Duodenal mucosa (tissue), 2 donors: Measurements from ENCODE around the gene PTPRC.

Source experiments
- H3K27ac ChIP-seq: one replicate; pipeline ENCODE4 v1.7.0; 2013; ENCODE audit warnings: low read depth, low read length
- H3K27me3 ChIP-seq, 2 donors: one replicate each; pipeline ENCODE4 v1.7.0; 2013; ENCODE audit warnings: low read length in 2 of 2, control low read depth in 1 of 2; ENCODE audit not compliant: insufficient read depth in 2 of 2, control insufficient read depth in 1 of 2
- H3K36me3 ChIP-seq, 2 donors: one replicate each; pipeline ENCODE4 v1.7.0; 2013; ENCODE audit warnings: low read length in 2 of 2, control low read depth in 1 of 2; ENCODE audit not compliant: insufficient read depth in 2 of 2, control insufficient read depth in 1 of 2
- H3K4me1 ChIP-seq, 2 donors: one replicate each; pipeline ENCODE4 v1.7.0; 2013; ENCODE audit warnings: low read length in 2 of 2, control low read depth in 1 of 2; ENCODE audit not compliant: insufficient read depth in 2 of 2, control insufficient read depth in 1 of 2
- H3K4me3 ChIP-seq, 2 donors: one replicate each; pipeline ENCODE4 v1.7.0; 2013; ENCODE audit warnings: low read length in 2 of 2, low read depth in 1 of 2
- H3K9ac ChIP-seq, 2 donors: one replicate each; pipeline ENCODE4 v1.7.0; 2013; ENCODE audit warnings: low read length in 2 of 2, low read depth in 1 of 2
- H3K9me3 ChIP-seq, 2 donors: one replicate each; pipeline ENCODE4 v1.7.0; 2013; ENCODE audit warnings: low read length in 2 of 2, control low read depth in 1 of 2; ENCODE audit not compliant: control insufficient read depth in 1 of 2

The PTPRC gene

DNA sequence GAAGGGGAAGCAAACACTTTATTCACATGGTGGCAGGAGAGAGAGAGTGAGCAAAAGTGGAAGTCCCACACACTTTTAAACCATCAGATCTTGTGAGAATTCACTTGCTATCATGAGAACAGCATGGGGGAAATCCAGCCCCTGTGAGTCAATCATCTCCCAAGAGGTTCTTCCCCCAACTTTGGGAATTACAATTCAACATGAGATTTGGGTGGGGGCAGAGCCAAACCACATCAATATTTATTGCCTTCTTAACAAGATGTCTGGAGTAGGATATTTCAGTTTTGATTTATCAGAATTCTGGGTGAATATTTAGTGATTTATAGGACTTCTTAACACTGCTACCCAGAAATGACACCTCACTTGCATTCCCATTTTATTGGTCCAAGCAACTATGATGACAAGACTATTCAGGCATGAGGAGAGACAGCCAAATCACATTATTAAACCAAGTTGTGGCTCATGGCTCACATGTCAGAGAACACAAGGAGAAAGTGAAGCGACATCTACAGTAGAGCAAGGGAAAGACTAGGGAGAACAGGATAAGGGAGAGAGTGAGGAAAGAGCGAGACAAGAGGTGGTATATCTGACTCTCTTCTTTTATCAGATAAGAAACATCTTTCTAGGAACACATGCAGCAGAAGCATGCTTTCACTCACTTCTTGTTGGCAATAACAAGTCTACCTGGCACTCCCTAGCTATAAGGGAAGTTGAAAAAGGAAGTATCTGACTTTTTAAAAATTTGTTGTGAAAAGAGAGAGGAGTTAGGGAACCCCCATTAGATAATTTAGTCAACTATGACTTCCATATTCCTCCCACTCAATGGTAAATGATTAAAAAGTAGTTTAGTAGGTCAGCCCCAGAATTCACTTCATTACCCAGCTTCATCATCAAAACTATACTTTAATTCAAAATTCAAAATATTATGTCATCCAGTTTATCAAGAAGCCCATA is 36.6 kb upstream of the PTPRC start:
- Histone ChIP-seq H3K4me1 (peaks cover 0 to 3% of the 10 kb centered on the region in 2 donors), H3K36me3 (no peaks in the 10 kb centered on the region), H3K9me3 (no peaks in the 10 kb centered on the region), H3K4me3 (no peak overlapping the region), H3K9ac (no peak overlapping the region), H3K27me3 (no peaks in the 10 kb centered on the region), H3K27ac (no peak overlapping the region)

DNA sequence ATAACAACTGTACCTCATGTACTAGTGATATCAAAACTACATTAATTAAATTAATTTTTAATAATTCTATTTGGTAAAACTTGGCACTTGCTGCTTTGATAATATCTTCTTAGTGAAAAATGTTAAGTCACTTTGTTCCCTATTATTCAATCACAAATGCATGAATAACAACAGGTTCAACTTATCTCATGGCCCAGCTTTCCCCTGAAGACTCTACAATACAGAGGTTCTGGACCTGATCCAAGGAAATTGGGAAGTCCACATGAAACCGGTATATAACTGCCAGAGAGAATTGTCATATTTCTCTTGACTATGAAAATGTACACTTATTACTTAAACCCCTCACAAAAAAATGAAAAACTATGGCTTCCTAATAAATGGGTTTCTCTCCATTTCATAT is 33.9 kb upstream of the PTPRC start:
- no peaks in the 10 kb centered on the region for H3K9me3 ChIP-seq
- H3K4me1 ChIP-seq, result no peaks in the 10 kb centered on the region
- H3K27ac ChIP-seq, result no peak overlapping the region
- no peak overlapping the region for H3K4me3 ChIP-seq
- H3K36me3 ChIP-seq, result no peaks in the 10 kb centered on the region
- no peaks in the 10 kb centered on the region for H3K27me3 ChIP-seq
- no peak overlapping the region for H3K9ac ChIP-seq

GRCh38 chr1:198605406-198605805 is 33.4 kb upstream of the PTPRC start:
- H3K36me3 ChIP-seq, result no peaks in the 10 kb centered on the region
- H3K4me3 ChIP-seq, result no peak overlapping the region
- H3K9ac ChIP-seq, result no peak overlapping the region
- no peaks in the 10 kb centered on the region for H3K27me3 ChIP-seq
- no peaks in the 10 kb centered on the region for H3K4me1 ChIP-seq
- no peak overlapping the region for H3K27ac ChIP-seq
- H3K9me3 ChIP-seq, result no peaks in the 10 kb centered on the region

DNA sequence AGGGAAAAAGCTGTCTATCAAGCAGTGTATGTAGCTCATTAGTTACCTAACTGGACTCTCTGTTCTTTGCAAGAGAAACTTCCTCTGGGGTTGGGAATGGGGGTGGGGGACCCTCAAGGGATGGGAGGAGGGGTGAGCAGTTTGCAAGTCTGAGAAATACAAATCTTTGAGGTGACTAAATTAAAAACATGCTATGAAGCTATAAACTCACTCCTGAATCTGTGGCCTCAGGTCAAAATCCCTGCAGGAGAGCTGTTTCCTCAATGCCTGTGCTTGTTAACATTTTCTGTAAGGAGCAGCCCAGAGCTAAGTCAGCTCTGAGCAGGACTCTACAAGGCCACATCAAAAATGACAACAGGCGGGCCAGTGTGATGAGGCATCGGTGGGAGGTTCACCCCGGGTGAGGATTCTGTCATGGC is 32.8 kb upstream of the PTPRC start:
- H3K9me3 ChIP-seq, result no peaks in the 10 kb centered on the region

GRCh38 chr1:198607714-198608113 is 31.1 kb upstream of the PTPRC start:
- H3K9me3 ChIP-seq, result no peaks in the 10 kb centered on the region
- H3K9ac ChIP-seq, result no peak overlapping the region
- H3K4me3 ChIP-seq, result no peak overlapping the region
- no peaks in the 10 kb centered on the region for H3K27me3 ChIP-seq
- H3K36me3 ChIP-seq, result no peaks in the 10 kb centered on the region
- no peaks in the 10 kb centered on the region for H3K4me1 ChIP-seq
- no peak overlapping the region for H3K27ac ChIP-seq

More for the DNA sequence above, 32.8 kb upstream of the PTPRC start:
- H3K27ac ChIP-seq, result no peak overlapping the region
- H3K4me3 ChIP-seq, result no peak overlapping the region
- no peaks in the 10 kb centered on the region for H3K4me1 ChIP-seq
- H3K9ac ChIP-seq, result no peak overlapping the region
- H3K27me3 ChIP-seq, result no peaks in the 10 kb centered on the region
- no peaks in the 10 kb centered on the region for H3K36me3 ChIP-seq

DNA sequence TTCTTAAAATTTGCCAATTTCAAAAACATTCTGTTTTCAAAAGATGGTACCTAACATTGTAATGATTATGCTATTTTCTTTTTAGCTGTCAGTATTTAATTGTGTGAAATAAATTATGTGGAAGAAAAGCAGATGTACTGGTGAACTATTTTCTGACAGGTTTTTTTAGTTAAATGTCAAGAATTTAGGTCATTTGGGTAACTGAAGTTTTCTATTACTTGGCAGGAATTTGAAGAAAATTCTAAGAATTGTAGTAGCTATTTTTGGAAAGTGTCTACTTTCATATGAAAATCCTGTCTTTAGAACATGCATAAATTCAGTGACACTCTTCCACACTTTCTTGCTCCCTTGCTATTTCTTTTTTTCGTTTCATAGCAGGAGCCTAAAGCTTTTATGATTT is 28.5 kb upstream of the PTPRC start:
- H3K4me1 ChIP-seq, result no peaks in the 10 kb centered on the region
- no peak overlapping the region for H3K27ac ChIP-seq
- no peaks in the 10 kb centered on the region for H3K27me3 ChIP-seq
- no peak overlapping the region for H3K4me3 ChIP-seq
- H3K9me3 ChIP-seq, result no peaks in the 10 kb centered on the region
- no peak overlapping the region for H3K9ac ChIP-seq
- H3K36me3 ChIP-seq, result no peaks in the 10 kb centered on the region

DNA sequence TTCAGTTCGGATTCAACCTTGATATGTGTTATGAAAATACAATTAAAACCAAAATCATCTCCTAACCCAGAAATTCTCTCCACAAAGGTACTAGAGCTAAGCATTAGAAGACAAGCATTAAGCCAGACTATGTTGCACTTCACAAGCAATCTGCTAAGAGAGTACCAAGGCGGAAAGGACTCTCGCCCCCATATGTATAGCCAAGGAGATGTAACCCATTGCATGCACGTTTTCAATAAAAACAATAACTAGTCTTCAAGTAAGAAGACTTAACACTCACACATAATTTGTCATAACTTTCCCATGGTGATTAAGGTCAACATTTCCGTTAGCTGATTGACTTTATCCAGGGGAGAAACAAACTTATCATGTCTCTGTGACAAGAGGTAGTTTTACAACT is 27.6 kb upstream of the PTPRC start:
- Histone ChIP-seq H3K9me3 (no peaks in the 10 kb centered on the region), H3K36me3 (no peaks in the 10 kb centered on the region), H3K4me1 (no peaks in the 10 kb centered on the region)

DNA sequence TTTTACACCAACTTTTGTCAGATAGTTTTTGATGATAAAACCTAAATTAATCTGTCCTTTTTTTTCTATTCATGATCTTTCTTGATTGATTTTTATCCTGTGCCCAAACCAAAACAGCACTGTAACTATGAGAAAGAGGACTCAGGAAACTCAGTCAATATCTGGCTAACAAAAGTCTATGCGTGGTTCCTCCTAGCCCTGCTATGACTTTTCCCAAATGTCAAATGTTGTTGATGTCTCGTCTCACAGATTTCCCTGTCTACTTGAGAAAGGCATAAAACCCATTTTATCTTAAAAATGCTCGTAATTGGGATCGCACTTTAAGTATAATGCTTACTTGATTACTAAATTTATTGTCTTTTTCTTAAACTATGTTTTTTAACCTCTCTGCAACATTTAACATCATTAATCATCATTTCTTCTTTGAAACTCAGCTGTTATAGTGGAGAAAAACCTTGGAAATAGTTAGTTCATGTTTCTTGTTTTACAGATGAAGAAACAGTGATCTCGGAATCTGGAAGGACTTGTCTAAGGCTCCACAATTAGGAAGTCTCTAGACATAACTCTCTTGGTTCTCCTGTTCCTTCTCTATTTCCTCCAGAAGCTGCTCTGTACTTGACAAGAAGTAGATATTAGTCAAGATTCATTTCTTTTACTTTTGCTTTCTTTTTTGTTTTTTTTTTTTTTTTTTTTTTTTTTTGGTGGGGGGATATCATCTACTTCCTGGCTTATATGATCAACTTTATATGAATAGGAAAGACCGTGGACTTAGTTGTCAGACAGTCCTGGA is 26.2 kb upstream of the PTPRC start:
- Histone ChIP-seq H3K27me3 (no peaks in the 10 kb centered on the region), H3K36me3 (no peaks in the 10 kb centered on the region), H3K4me1 (no peaks in the 10 kb centered on the region), H3K9ac (no peak overlapping the region), H3K9me3 (no peaks in the 10 kb centered on the region), H3K4me3 (no peak overlapping the region), H3K27ac (no peak overlapping the region)

More for the DNA sequence above, 27.6 kb upstream of the PTPRC start:
- H3K9ac ChIP-seq, result no peak overlapping the region
- H3K27ac ChIP-seq, result no peak overlapping the region
- no peaks in the 10 kb centered on the region for H3K27me3 ChIP-seq
- H3K4me3 ChIP-seq, result no peak overlapping the region

GRCh38 chr1:198617406-198617805 is 21.4 kb upstream of the PTPRC start:
- Histone ChIP-seq H3K36me3 (no peaks in the 10 kb centered on the region), H3K27ac (no peak overlapping the region), H3K27me3 (no peaks in the 10 kb centered on the region), H3K9ac (no peak overlapping the region), H3K9me3 (no peaks in the 10 kb centered on the region), H3K4me3 (no peak overlapping the region), H3K4me1 (peaks cover 6 to 21% of the 10 kb centered on the region in 2 donors)
